K562 (cell line): ENCODE data around the gene CHAF1A.

Experiments
- CBFB ChIP-seq: sonication (generic); formaldehyde crosslinking; IDR thresholded peaks from 2 replicates; pipeline ENCODE4 v1.4.0; 2020; ENCODE audit warnings: mild to moderate bottlenecking, missing genetic modification reagents
- CTCF ChIP-seq, 3 experiments: IDR thresholded peaks in 2 of 3; conservative IDR thresholded peaks in 1 of 3; 2 replicates each; pipeline ENCODE4 v1.5.1; 2011 to 2012; ENCODE audit warnings: low read length in 3 of 3, mild to moderate bottlenecking in 3 of 3, control low read depth in 2 of 3, improper control_type of control experiment in 1 of 3, inconsistent platforms in 1 of 3, low read depth in 1 of 3, mixed read lengths in 1 of 3, moderate library complexity in 1 of 3; ENCODE audit not compliant: insufficient read depth in 2 of 3
- CXXC5 ChIP-seq: fragments of 250-450 bp; sonication (Bioruptor Pico); IDR thresholded peaks from 2 replicates; pipeline ENCODE4 v1.8.0; 2022; ENCODE audit warnings: inconsistent platforms, mild to moderate bottlenecking, moderate library complexity
- EP300 ChIP-seq: IDR thresholded peaks from 2 replicates; pipeline ENCODE4 v1.6.1; 2012; ENCODE audit warnings: low read length, improper control_type of control experiment
- FOXP1 ChIP-seq: sonication (generic); formaldehyde crosslinking; IDR thresholded peaks from 2 replicates; pipeline ENCODE4 v1.8.0; 2022; ENCODE audit warnings: mild to moderate bottlenecking, missing genetic modification reagents
- HMG20A ChIP-seq: fragments of 450-650 bp; formaldehyde crosslinking; conservative IDR thresholded peaks from 2 replicates; pipeline ENCODE4 v1.4.0; 2020; ENCODE audit warnings: mild to moderate bottlenecking, mixed read lengths
- KLF13 ChIP-seq: fragments of 450-650 bp; IDR thresholded peaks from 2 replicates; pipeline ENCODE4 v1.6.1; 2016; ENCODE audit warnings: missing genetic modification characterization, low read depth, mild to moderate bottlenecking, missing compliant biosample characterization, moderate library complexity, borderline replicate concordance
- NFRKB ChIP-seq: fragments of 450-650 bp; IDR thresholded peaks from 2 replicates; pipeline ENCODE4 v1.6.1; 2016; ENCODE audit warnings: low read depth
- SMARCA5 ChIP-seq: fragments of 450-650 bp; IDR thresholded peaks from 2 replicates; pipeline ENCODE4 v1.6.1; 2016
- SREBF2 ChIP-seq: sonication (generic); formaldehyde crosslinking; IDR thresholded peaks from 2 replicates; pipeline ENCODE4 v1.4.0; 2020; ENCODE audit warnings: mild to moderate bottlenecking, missing genetic modification reagents
- TRIM24 ChIP-seq, 2 experiments: fragments of 450-650 bp; IDR thresholded peaks; 2 replicates each; pipeline ENCODE4 v1.6.1; 2016
- YY1 ChIP-seq, 3 experiments: IDR thresholded peaks; 2 replicates each; pipeline ENCODE4 v1.6.1; 2011; ENCODE audit warnings: low read length in 2 of 3, mild to moderate bottlenecking in 2 of 3, moderate library complexity in 2 of 3, borderline replicate concordance in 1 of 3, control low read depth in 1 of 3, low read depth in 1 of 3; ENCODE audit not compliant: insufficient read depth in 3 of 3, insufficient replicate concordance in 2 of 3, control insufficient read depth in 1 of 3, insufficient read length in 1 of 3; ENCODE audit errors: extremely low read depth in 1 of 3
- ZNF121 ChIP-seq: sonication (generic); formaldehyde crosslinking; conservative IDR thresholded peaks from 2 replicates; pipeline ENCODE4 v1.8.0; 2022; ENCODE audit warnings: missing genetic modification reagents
- TF ChIP-seq, protein P1 (sequence below): fragments of 450-650 bp; conservative IDR thresholded peaks from 2 replicates; pipeline ENCODE4 v1.6.1; 2016; ENCODE audit warnings: missing genetic modification characterization, low read depth, mild to moderate bottlenecking, missing compliant biosample characterization, moderate library complexity

- no peak for TF ChIP-seq CTCF (IDR thresholded peaks at IDR 0.05 in 2 of 3, conservative IDR thresholded peaks at IDR 0.05 in 1 of 3; ENCODE audit: insufficient read depth in 2 of 3, low read depth in 1 of 3, low read length in 3 of 3)
- no peak for TF ChIP-seq FOXP1 (CRISPR knock-in tag)
- TF ChIP-seq EP300 = no peak
- no peak for TF ChIP-seq NFRKB
- no peak for TF ChIP-seq CXXC5
- TF ChIP-seq TRIM24 (IDR thresholded peaks at IDR 0.05) = no peak
- TF ChIP-seq KLF13 (tag) = no peak
- TF ChIP-seq SREBF2 (CRISPR knock-in tag) = no peak
- no peak for TF ChIP-seq YY1 (IDR thresholded peaks at IDR 0.05; ENCODE audit: borderline replicate concordance in 1 of 3, control insufficient read depth in 1 of 3, extremely low read depth in 1 of 3, insufficient read depth in 3 of 3, insufficient read length in 1 of 3, insufficient replicate concordance in 2 of 3, low read depth in 1 of 3, low read length in 2 of 3)
- no peak for TF ChIP-seq ZNF121 (CRISPR knock-in tag)
- no peak for TF ChIP-seq CBFB
- TF ChIP-seq, protein P1, sequence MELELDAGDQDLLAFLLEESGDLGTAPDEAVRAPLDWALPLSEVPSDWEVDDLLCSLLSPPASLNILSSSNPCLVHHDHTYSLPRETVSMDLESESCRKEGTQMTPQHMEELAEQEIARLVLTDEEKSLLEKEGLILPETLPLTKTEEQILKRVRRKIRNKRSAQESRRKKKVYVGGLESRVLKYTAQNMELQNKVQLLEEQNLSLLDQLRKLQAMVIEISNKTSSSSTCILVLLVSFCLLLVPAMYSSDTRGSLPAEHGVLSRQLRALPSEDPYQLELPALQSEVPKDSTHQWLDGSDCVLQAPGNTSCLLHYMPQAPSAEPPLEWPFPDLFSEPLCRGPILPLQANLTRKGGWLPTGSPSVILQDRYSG = no peak
- no peak for TF ChIP-seq HMG20A (CRISPR knock-in tag)
- TF ChIP-seq SMARCA5 = no peak
Observed at GRCh38 chr19:4357921-4358326, 44.5 kb upstream of the CHAF1A start.
